GM19193 (cell line): ENCODE measurements around the gene AXDND1.

Experiments used
- POLR2A ChIP-seq: IDR thresholded peaks from 4 replicates; pipeline ENCODE4 v1.6.1; 2011; ENCODE audit not compliant: insufficient read depth, insufficient read length; ENCODE audit errors: extremely low read depth

AXDND1 gene

GRCh38 chr1:179589509-179589908 lies 223.7 kb downstream of the AXDND1 start:
- TF ChIP-seq POLR2A = no peak

GRCh38 chr1:179590671-179591070 lies 224.9 kb downstream of the AXDND1 start:
- no peak for TF ChIP-seq POLR2A

- no peak for TF ChIP-seq POLR2A
Observed at GRCh38 chr1:179591253-179591591, 225.5 kb downstream of the AXDND1 start.

GRCh38 chr1:179591592-179592580 lies 226.1 kb downstream of the AXDND1 start, which contains the start of gene TDRD5:
Gene TDRD5 (plus strand): TSS chr1:179591832. CDS start chr1:179592616, 784 bp downstream.
- no peak for TF ChIP-seq POLR2A

GRCh38 chr1:179598631-179599030 lies 232.9 kb downstream of the AXDND1 start:
- no peak for TF ChIP-seq POLR2A

GRCh38 chr1:179599623-179600249 lies 234.0 kb downstream of the AXDND1 start:
- TF ChIP-seq POLR2A = no peak

- TF ChIP-seq POLR2A = no peak
Observed at GRCh38 chr1:179601093-179601492, 235.3 kb downstream of the AXDND1 start.
